Neural progenitor cell (in vitro differentiated cells): ENCODE data around the gene ABHD13. TPM values are rescaled to one million over a fixed set of nuclear protein-coding genes. Genes with fewer than 3 reads are reported as not detected.

Source experiments
- DNase-seq: peaks from one replicate; pipeline ENCODE4 v3.0.0-alpha.2; 2016; ENCODE audit warnings: low spot score
- H2AFZ ChIP-seq: fragments of 200-600 bp; sonication (generic); replicated peaks from 2 replicates; pipeline ENCODE4 v1.6.1; 2016; ENCODE audit warnings: antibody characterized with exemption
- H3F3A ChIP-seq: fragments of 200-600 bp; sonication (generic); 2 replicates; pipeline ENCODE4 v1.6.1; 2016; ENCODE audit warnings: antibody characterized with exemption, low read depth
- H3K27ac ChIP-seq: fragments of 200-600 bp; sonication (generic); 2 replicates; pipeline ENCODE4 v1.5.1; 2016; ENCODE audit warnings: mild to moderate bottlenecking
- H3K27me3 ChIP-seq: fragments of 200-600 bp; sonication (generic); 2 replicates; pipeline ENCODE4 v1.6.1; 2016; ENCODE audit warnings: mild to moderate bottlenecking, moderate library complexity
- H3K36me3 ChIP-seq: fragments of 200-600 bp; sonication (generic); 2 replicates; pipeline ENCODE4 v1.5.1; 2016
- H3K4me1 ChIP-seq: fragments of 200-600 bp; sonication (generic); 2 replicates; pipeline ENCODE4 v1.6.1; 2016; ENCODE audit warnings: mixed run types
- H3K4me2 ChIP-seq: fragments of 200-600 bp; sonication (generic); 2 replicates; pipeline ENCODE4 v1.6.1; 2016
- H3K4me3 ChIP-seq: fragments of 200-600 bp; sonication (generic); 2 replicates; pipeline ENCODE4 v1.5.1; 2016
- H3K79me2 ChIP-seq: fragments of 200-600 bp; sonication (generic); 2 replicates; pipeline ENCODE4 v1.6.1; 2016; ENCODE audit warnings: low read depth
- H3K9ac ChIP-seq: fragments of 200-600 bp; sonication (generic); 2 replicates; pipeline ENCODE4 v1.6.1; 2016
- H3K9me3 ChIP-seq: fragments of 200-600 bp; sonication (generic); 2 replicates; pipeline ENCODE4 v1.5.1; 2016; ENCODE audit warnings: low read depth
- H4K20me1 ChIP-seq: fragments of 200-600 bp; sonication (generic); 2 replicates; pipeline ENCODE4 v1.6.1; 2016; ENCODE audit warnings: low read depth
- H3K27ac Mint-ChIP-seq: 3 replicates; pipeline ENCODE4 v1.8.0; 2021; ENCODE audit warnings: mixed read lengths
- H3K27me3 Mint-ChIP-seq: 2 replicates; pipeline ENCODE4 v1.8.0; 2022; ENCODE audit warnings: low read depth, mild to moderate bottlenecking, inconsistent platforms, moderate library complexity, mixed read lengths; ENCODE audit not compliant: insufficient read depth
- H3K36me3 Mint-ChIP-seq: 3 replicates; pipeline ENCODE4 v1.8.0; 2021; ENCODE audit warnings: mixed read lengths
- H3K4me1 Mint-ChIP-seq: 3 replicates; pipeline ENCODE4 v1.8.0; 2021; ENCODE audit warnings: mixed read lengths
- H3K4me3 Mint-ChIP-seq: 3 replicates; pipeline ENCODE4 v1.8.0; 2021; ENCODE audit warnings: mild to moderate bottlenecking, moderate library complexity, mixed read lengths
- H3K9me3 Mint-ChIP-seq: 3 replicates; pipeline ENCODE4 v1.8.0; 2020; ENCODE audit warnings: mixed read lengths
- CTCF ChIP-seq: fragments of 200-600 bp; sonication (generic); IDR thresholded peaks from 2 replicates; pipeline ENCODE4 v1.5.1; 2017; ENCODE audit warnings: antibody characterized with exemption, mild to moderate bottlenecking
- EZH2 ChIP-seq: fragments of 200-600 bp; sonication (generic); IDR thresholded peaks from 2 replicates; pipeline ENCODE4 v1.6.1; 2017; ENCODE audit warnings: antibody characterized with exemption, mild to moderate bottlenecking, moderate library complexity
- EZH2phosphoT487 ChIP-seq: fragments of 200-600 bp; sonication (generic); IDR thresholded peaks from 2 replicates; pipeline ENCODE4 v1.6.1; 2017; ENCODE audit warnings: antibody characterized with exemption
- total RNA-seq: library from RNA; depleted of rRNA; stranded (reverse); fragments of >200 nt; gene quantifications from 2 replicates; pipeline ENCODE4 v1.2.3, GENCODE V29; 2015; ENCODE audit warnings: low replicate concordance

Gene ABHD13
- total RNA-seq, 1 donor from 2014 or later = 17.6 TPM

GRCh38 chr13:108270442-108270841 is 52.2 kb downstream of the ABHD13 start:
- no peak for DNase-seq
- no peak overlapping the region for H3K4me3 ChIP-seq

GRCh38 chr13:108272333-108272732 is 54.1 kb downstream of the ABHD13 start:
- no peak overlapping the region for H3K27ac Mint-ChIP-seq
- no peaks in the 10 kb centered on the region for H4K20me1 ChIP-seq

More at GRCh38 chr13:108270442-108270841, 52.2 kb downstream of the ABHD13 start:
- H3K27ac Mint-ChIP-seq = no peak overlapping the region
- H3K4me1 Mint-ChIP-seq = peaks cover 13% of the 10 kb centered on the region
- Histone ChIP-seq H3K27me3 (no peaks in the 10 kb centered on the region), H3K9me3 (no peaks in the 10 kb centered on the region), H3K27ac (no peak overlapping the region), H3K79me2 (no peaks in the 10 kb centered on the region), H3F3A (no peaks in the 10 kb centered on the region), H3K4me2 (no peak overlapping the region), H3K36me3 (no peaks in the 10 kb centered on the region), H2AFZ (peak overlapping the region; percentile 64), H3K9ac (no peak overlapping the region), H4K20me1 (no peaks in the 10 kb centered on the region), H3K4me1 (no peaks in the 10 kb centered on the region)
- TF ChIP-seq CTCF = no peak
- no peak for TF ChIP-seq EZH2phosphoT487
- TF ChIP-seq EZH2 = no peak
- H3K36me3 Mint-ChIP-seq = no peaks in the 10 kb centered on the region
- peaks cover 4% of the 10 kb centered on the region for H3K27me3 Mint-ChIP-seq
- no peaks in the 10 kb centered on the region for H3K9me3 Mint-ChIP-seq
- H3K4me3 Mint-ChIP-seq = no peak overlapping the region

GRCh38 chr13:108273429-108274118 is 55.4 kb downstream of the ABHD13 start:
- no peak for TF ChIP-seq EZH2
- no peak for TF ChIP-seq EZH2phosphoT487
- no peak for TF ChIP-seq CTCF
- Histone ChIP-seq H4K20me1 (no peaks in the 10 kb centered on the region), H3K79me2 (no peaks in the 10 kb centered on the region), H3K9me3 (no peaks in the 10 kb centered on the region), H3K27ac (no peak overlapping the region), H3K4me3 (no peak overlapping the region), H3K4me2 (no peak overlapping the region), H3K27me3 (no peaks in the 10 kb centered on the region), H2AFZ (no peak overlapping the region), H3K9ac (no peak overlapping the region), H3K36me3 (no peaks in the 10 kb centered on the region), H3F3A (no peaks in the 10 kb centered on the region), H3K4me1 (no peaks in the 10 kb centered on the region)
- Mint-ChIP-seq H3K4me3 (no peak overlapping the region), H3K9me3 (no peaks in the 10 kb centered on the region), H3K27ac (no peak overlapping the region), H3K4me1 (peaks cover 13% of the 10 kb centered on the region), H3K36me3 (no peaks in the 10 kb centered on the region), H3K27me3 (peaks cover 3% of the 10 kb centered on the region)
- no peak for DNase-seq

More at GRCh38 chr13:108272333-108272732, 54.1 kb downstream of the ABHD13 start:
- Histone ChIP-seq H3K27ac (no peak overlapping the region), H3K79me2 (no peaks in the 10 kb centered on the region), H3K36me3 (no peaks in the 10 kb centered on the region), H3F3A (no peaks in the 10 kb centered on the region), H3K4me3 (no peak overlapping the region), H3K27me3 (no peaks in the 10 kb centered on the region), H3K9me3 (no peaks in the 10 kb centered on the region), H3K4me1 (no peaks in the 10 kb centered on the region), H2AFZ (no peak overlapping the region), H3K9ac (no peak overlapping the region), H3K4me2 (no peak overlapping the region)
- no peak for DNase-seq
- Mint-ChIP-seq H3K9me3 (no peaks in the 10 kb centered on the region), H3K36me3 (no peaks in the 10 kb centered on the region), H3K4me3 (no peak overlapping the region), H3K4me1 (peaks cover 13% of the 10 kb centered on the region), H3K27me3 (no peaks in the 10 kb centered on the region)
- no peak for TF ChIP-seq EZH2phosphoT487
- no peak for TF ChIP-seq CTCF
- TF ChIP-seq EZH2 = no peak
